Posterior vena cava (tissue), 2 donors: ENCODE results near the gene SEPSECS. TPM values are rescaled to one million over a fixed set of nuclear protein-coding genes. Genes with fewer than 3 reads are reported as not detected.

Experiments
- DNase-seq: peaks from one replicate; pipeline ENCODE4 v3.0.0-alpha.2; 2020; ENCODE audit warnings: low spot score
- intact Hi-C, 2 donors: fragments of 100-400 bp; cut with DNase I; formaldehyde crosslinking; loops; one replicate each; pipeline versions ENCODE4 v1.14.1 to v1.14.2; 2022 to 2023
- total RNA-seq, 2 donors: library from RNA; stranded (reverse); fragmentation: NEBNext Ultra II Directional; extraction: Animal tissue kit (Norgen Biotek cat#: 25700); gene quantifications; one replicate each; pipeline ENCODE4 v1.2.1, GENCODE V29; 2021
- donor health status: DM: yes; HTN: yes; CAD: no.
- donor health status: DM: yes; HTN: yes; CAD: no.

The SEPSECS gene
- total RNA-seq, 2 donors from 2014 or later = 5.8 to 5.9 TPM

- intact Hi-C loops = no loop called here
Measured at GRCh38 chr4:25160714-25161592, 704 bp upstream of the SEPSECS start.

GRCh38 chr4:25158817-25159216 is 1.4 kb downstream of the SEPSECS start:
- DNase-seq = no peak
- intact Hi-C loops = no loop called here

More at GRCh38 chr4:25160714-25161592, 704 bp upstream of the SEPSECS start:
- no peak for DNase-seq

- intact Hi-C loops = no loop called here
- DNase-seq = no peak
Measured at GRCh38 chr4:25157081-25157480, 3.2 kb downstream of the SEPSECS start.

DNA sequence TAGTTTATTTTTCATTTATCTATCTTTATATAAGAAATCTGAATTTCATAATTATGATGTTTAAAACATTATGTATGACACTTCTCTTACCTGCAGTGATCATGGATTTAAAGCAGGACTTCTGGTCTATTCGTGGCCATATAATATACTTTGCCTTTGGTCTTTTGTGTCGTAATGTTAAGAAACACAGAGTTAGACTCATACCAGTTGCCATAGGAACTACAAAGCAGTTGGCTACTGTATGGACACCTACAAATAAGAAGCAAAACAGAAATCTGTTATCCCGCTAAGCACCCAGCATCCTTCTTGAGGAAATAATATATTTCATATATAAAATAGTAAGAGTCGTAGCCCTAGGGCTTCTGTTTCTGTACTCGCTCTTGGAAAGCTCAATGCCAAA is 4.3 kb downstream of the SEPSECS start:
- DNase-seq = no peak
- intact Hi-C loops = no loop called here

- intact Hi-C loops = no loop called here
- DNase-seq = no peak
Measured at GRCh38 chr4:25154594-25155265, 5.5 kb downstream of the SEPSECS start.

GRCh38 chr4:25146076-25146475 is 14.2 kb downstream of the SEPSECS start:
- intact Hi-C loops = no loop called here
- no peak for DNase-seq

DNA sequence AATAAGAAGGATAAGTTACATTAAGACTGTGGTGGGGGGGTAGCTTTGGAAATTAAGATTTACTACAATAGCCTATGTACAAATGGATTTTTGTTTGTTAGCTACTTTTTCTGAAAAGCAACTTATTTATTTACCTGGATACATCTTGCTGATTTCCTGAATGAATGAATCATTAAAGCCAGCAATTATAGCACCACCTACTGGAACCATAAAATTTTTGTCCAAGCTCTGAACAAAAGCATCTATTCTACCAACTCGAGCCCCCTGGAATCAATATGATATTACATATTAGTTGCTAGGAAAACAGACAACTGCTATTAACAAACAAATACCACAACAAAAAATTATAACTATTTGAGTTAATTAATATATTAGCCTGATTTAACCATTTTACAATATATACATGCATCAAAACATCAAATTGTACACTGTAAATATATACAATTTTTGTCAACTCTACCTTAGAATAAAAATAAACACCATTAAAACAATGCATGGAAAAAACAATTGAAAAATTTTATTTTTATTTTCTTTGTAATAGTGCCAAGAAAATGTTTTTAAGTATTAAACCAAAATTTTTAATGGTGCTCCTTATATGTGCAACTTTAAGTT is 15.3 kb downstream of the SEPSECS start:
- no peak for DNase-seq
- intact Hi-C loops = no loop called here

GRCh38 chr4:25142468-25142867 is 17.8 kb downstream of the SEPSECS start:
- intact Hi-C loops = no loop called here
- DNase-seq = no peak

DNA sequence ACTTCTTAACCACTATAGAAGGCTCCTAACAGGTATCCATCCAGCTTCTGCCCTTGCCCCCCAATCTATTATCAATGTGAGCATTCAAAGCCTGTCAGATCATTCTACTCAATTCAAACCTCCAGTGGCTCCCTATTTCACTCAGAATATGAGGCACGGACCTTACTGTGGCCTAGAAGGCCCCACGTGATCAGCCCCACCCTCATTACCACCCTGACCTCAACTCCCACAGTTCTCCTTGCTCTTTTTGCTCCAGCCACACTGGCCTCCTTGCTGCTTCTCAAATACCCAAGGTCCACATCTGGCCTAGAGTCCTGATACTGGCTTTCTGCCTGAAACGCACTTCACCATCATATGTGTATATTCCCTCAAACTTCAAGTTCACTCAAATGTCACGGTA is 18.7 kb downstream of the SEPSECS start:
- no peak for DNase-seq
- intact Hi-C loops = no loop called here

DNA sequence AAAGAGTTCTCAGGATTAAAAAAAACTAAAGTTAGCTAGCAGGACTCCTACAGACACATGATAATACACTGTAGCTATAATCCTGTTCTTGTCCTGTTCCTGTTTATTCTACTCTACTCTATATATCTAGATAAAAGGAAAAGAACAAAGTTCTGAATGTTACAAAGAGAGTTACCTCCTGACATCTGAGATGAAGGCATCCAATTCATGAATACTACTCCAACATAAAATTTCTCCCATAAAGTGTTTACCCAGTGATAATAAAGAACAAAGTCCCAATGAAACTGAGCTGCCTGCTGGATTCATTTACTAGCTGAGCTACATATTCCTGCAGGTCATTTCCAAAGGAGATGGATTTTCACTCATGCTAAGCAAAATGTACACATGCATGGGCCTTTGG is 27.1 kb downstream of the SEPSECS start:
- no peak for DNase-seq
- intact Hi-C loops = no loop called here

- intact Hi-C loops = no loop called here
- no peak for DNase-seq
Measured at GRCh38 chr4:25131926-25132325, 28.3 kb downstream of the SEPSECS start.

DNA sequence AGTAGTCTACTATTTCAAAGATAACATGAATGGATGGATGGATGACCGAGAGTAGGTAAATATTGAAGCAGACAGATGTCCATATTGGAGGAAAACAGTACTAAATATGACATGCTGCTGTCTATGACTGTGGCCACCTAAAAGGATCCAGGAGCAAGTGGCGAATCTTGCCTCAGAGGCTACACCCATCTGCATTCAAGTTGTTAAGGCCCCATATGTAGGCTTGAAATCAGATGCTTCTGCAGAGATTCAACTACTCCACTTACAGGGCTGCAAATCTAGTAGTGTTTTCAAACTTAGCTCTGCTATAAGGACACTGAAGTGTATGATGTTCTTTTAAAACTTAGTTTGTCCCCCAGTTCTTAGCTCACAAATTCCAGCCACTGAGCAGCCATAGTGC is 28.9 kb downstream of the SEPSECS start:
- no peak for DNase-seq
- intact Hi-C loops = no loop called here

- intact Hi-C loops = no loop called here
- no peak for DNase-seq
Measured at GRCh38 chr4:25129917-25130316, 30.3 kb downstream of the SEPSECS start.

GRCh38 chr4:25128671-25129070 is 31.6 kb downstream of the SEPSECS start:
- no peak for DNase-seq
- intact Hi-C loops = no loop called here

- intact Hi-C loops = no loop called here
- no peak for DNase-seq
Measured at GRCh38 chr4:25123236-25123635, 37.0 kb downstream of the SEPSECS start.

DNA sequence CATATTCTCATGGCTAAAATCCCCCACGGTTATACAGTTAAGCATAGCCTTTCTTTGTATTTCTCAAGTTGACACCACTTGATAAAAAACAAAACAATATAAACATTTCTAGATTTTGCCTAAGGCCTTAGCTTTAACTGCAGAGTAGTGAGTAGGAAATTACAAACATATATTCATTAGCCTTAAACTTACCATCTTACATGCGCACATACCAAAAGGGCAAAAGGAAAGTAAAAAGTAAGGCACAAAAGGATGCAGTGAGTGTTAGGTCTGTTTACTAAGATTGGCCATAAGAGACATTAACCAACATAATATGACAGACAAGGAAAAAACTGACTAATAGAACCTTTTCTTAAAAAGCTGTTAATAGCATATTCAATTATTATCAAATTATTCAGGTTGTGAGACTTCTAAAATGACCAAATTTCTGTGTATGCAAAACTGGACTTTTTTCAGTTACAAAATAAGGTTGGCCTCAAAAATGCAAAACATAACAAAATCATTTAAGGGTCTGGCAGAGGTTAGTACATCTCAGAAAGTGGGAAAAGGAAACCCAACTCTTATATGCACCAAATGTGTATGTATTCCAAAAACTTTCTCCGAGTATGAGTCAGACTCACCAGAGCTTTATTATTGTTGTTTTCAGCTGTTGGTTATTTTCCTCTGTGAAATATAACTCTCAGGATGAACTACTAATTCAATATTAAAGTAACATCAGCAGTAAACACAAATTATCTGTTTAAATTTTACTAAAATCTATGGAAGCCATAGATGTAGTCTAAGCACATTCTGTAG is 39.9 kb downstream of the SEPSECS start:
- intact Hi-C loops = no loop called here
- DNase-seq = no peak

- DNase-seq = no peak
- intact Hi-C loops = no loop called here
Measured at GRCh38 chr4:25117716-25118472, 42.4 kb downstream of the SEPSECS start.

- no peak for DNase-seq
- intact Hi-C loops = no loop called here
Measured at GRCh38 chr4:25117274-25117673, 43.0 kb downstream of the SEPSECS start.
